Liver (tissue), 3 donors: Measurements from ENCODE around the gene CACNA1E.

Experiments used
- CTCF ChIP-seq: fragments of 150-350 bp; IDR thresholded peaks from 2 replicates; pipeline ENCODE4 v1.5.1; 2017; ENCODE audit warnings: improper control_type of control experiment, low read depth, low read length; ENCODE audit not compliant: missing input control
- EGR1 ChIP-seq, 2 donors: IDR thresholded peaks; 2 replicates each; pipeline ENCODE4 v1.6.1; 2016 to 2018; ENCODE audit warnings: antibody characterized with exemption in 2 of 2, low read depth in 2 of 2
- donor health status: healthy.
- donor health status: healthy.

- no peak for TF ChIP-seq EGR1 (IDR thresholded peaks at IDR 0.05; ENCODE audit: low read depth in 2 of 2)
- TF ChIP-seq CTCF, result no peak
Measured at GRCh38 chr1:181482521-181483284, 614 bp upstream of the CACNA1E start.
